Psoas muscle (tissue), 8 donors: ENCODE results near the gene XPA. TPM values are rescaled to one million over a fixed set of nuclear protein-coding genes. Genes with fewer than 3 reads are reported as not detected.
A peak's percentile ranks its signal among the peaks of the same experiment; 100 is the strongest.

ENCODE experiments used
- ATAC-seq, 4 donors: fragments of 200-7000 bp; cut with Tn5 transposase; one replicate each; pipeline ENCODE4 v1.9.1; 2020; ENCODE audit warnings: moderate library complexity in 3 of 4, mild to moderate bottlenecking in 2 of 4
- DNase-seq, 2 donors: peaks; one replicate each; pipeline ENCODE4 v3.0.0-alpha.2; 2020
- H3K27ac ChIP-seq: fragments of 200-600 bp; one replicate; pipeline ENCODE4 v1.8.0; 2022
- H3K27me3 ChIP-seq, 3 donors: fragments of 200-600 bp in 1 of 3; one replicate each; pipeline versions ENCODE4 v1.6.1 to v1.8.0; 2013 to 2022; ENCODE audit warnings: low read length in 2 of 3, mild to moderate bottlenecking in 2 of 3, moderate library complexity in 1 of 3; ENCODE audit not compliant: insufficient read depth in 3 of 3
- H3K36me3 ChIP-seq, 2 donors: fragments of 200-600 bp in 1 of 2; one replicate each; pipeline versions ENCODE4 v1.6.1 to v1.8.0; 2013 to 2022; ENCODE audit warnings: low read depth in 1 of 2, mild to moderate bottlenecking in 1 of 2, moderate library complexity in 1 of 2; ENCODE audit not compliant: insufficient read depth in 1 of 2
- H3K4me1 ChIP-seq: fragments of 200-600 bp; one replicate; pipeline ENCODE4 v1.8.0; 2022
- H3K4me3 ChIP-seq: fragments of 200-600 bp; one replicate; pipeline ENCODE4 v1.8.0; 2022; ENCODE audit warnings: mild to moderate bottlenecking
- H3K9me3 ChIP-seq: fragments of 200-600 bp; one replicate; pipeline ENCODE4 v1.8.0; 2022
- WGBS, 3 donors: extraction: QIAGEN DNeasy Blood & Tissue Kit; methylation state at CpG; one replicate each; pipeline versions ENCODE4 v1.1.6 to v1.1.7; 2013; 5-methylcytosine and 5-hydroxymethylcytosine counted together
- intact Hi-C, 2 donors: fragments of 100-400 bp; cut with DNase I; formaldehyde crosslinking; loops; one replicate each; pipeline versions ENCODE4 v1.11.0 to v1.14.2; 2022
- polyA plus RNA-seq, 3 donors: library from polyadenylated mRNA; stranded (reverse); fragments of 200-250 nt; gene quantifications; one replicate each; pipeline ENCODE4 v1.2.3, GENCODE V29; 2013
- total RNA-seq, 4 donors: library from RNA; stranded (reverse); fragmentation: NEBNext Ultra II Directional in 2 of 4; extraction: Animal tissue kit (Norgen Biotek cat#: 25700) in 2 of 4; gene quantifications; one replicate each; pipeline versions ENCODE4 v1.2.1 to v1.2.4, GENCODE V29; 2021 to 2023
- TF ChIP-seq, protein P1 (sequence below): fragments of 200-600 bp; IDR thresholded peaks from one replicate; pipeline ENCODE4 v1.8.0; 2022; ENCODE audit warnings: antibody characterized with exemption
- donor health status: healthy with polysubstance abuse.
- donor health status: DM: no; HTN: no; CAD: no; lungs with moderate emphysema.
- donor health status: Bipolar disorder and iron deficiency.
- donor health status: healthy.
- donor health status: DM: yes; HTN: yes; CAD: no.
- donor health status: DM: no; HTN: no; CAD: no.
- donor health status: DM: no; HTN: no; CAD: no.
- donor health status: DM: yes; HTN: yes; CAD: no.

Gene XPA
- total and polyA plus RNA-seq, 7 donors, result 5.2 to 17.6 (median 10.5) TPM

DNA sequence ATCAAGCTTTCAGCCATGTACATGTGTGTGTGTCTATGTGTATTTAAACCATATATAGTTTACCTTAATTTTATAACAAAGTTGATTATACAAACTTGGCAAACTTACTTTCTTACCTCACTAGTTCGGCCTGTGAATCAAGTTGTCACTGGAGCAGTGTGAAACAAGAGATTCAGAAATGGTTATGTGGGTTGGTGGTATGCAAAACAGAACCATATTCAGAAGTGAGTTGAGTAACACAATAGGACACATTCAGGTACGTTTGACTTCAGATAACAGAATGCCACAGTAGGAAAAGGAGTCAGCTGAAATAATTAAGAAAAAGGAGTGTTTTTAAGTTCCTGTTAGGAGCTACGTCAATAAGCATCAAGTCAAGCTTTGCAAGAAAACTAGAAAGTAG, 21.5 kb downstream of the XPA start:
- no peak overlapping the region for H3K4me3 ChIP-seq
- intact Hi-C loops, result no loop called here
- H3K9me3 ChIP-seq, result no peaks in the 10 kb centered on the region
- TF ChIP-seq, protein P1, sequence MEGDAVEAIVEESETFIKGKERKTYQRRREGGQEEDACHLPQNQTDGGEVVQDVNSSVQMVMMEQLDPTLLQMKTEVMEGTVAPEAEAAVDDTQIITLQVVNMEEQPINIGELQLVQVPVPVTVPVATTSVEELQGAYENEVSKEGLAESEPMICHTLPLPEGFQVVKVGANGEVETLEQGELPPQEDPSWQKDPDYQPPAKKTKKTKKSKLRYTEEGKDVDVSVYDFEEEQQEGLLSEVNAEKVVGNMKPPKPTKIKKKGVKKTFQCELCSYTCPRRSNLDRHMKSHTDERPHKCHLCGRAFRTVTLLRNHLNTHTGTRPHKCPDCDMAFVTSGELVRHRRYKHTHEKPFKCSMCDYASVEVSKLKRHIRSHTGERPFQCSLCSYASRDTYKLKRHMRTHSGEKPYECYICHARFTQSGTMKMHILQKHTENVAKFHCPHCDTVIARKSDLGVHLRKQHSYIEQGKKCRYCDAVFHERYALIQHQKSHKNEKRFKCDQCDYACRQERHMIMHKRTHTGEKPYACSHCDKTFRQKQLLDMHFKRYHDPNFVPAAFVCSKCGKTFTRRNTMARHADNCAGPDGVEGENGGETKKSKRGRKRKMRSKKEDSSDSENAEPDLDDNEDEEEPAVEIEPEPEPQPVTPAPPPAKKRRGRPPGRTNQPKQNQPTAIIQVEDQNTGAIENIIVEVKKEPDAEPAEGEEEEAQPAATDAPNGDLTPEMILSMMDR, result no peak
- no peak for DNase-seq
- H3K27ac ChIP-seq, result peak overlapping the region; percentile 5
- WGBS, 3 donors, result 72 to 81% (median 76%) methylated on average over 3 of the region's 3 CpGs
- no peaks in the 10 kb centered on the region for H3K4me1 ChIP-seq
- H3K27me3 ChIP-seq, result no peaks in the 10 kb centered on the region
- ATAC-seq, result no peak
- H3K36me3 ChIP-seq, result peaks cover 17 to 100% of the 10 kb centered on the region in 2 donors

DNA sequence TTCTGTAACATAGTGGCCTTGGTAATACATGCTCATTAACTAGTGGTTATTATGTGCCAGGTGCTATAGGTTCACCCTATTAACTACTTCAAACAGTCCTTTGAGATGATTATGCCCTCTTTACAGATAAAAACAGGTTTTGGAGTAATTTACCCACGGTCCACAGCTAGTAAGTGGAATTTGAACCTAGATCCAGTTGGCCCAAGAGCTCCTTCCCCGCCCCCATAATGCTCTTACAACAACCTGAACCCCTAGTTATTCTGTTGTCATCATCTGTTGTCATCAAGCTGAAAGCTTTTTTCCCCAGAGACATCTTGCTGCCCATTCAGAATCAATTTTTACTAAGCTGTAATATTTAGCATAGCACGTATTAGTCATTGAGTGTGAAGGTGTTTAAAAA, 23.2 kb downstream of the XPA start:
- H3K27me3 ChIP-seq, result no peaks in the 10 kb centered on the region
- intact Hi-C loops, result no loop called here
- H3K36me3 ChIP-seq, result peaks cover 18 to 100% of the 10 kb centered on the region in 2 donors
- H3K27ac ChIP-seq, result no peak overlapping the region
- no peak for ATAC-seq
- TF ChIP-seq, protein P1, result no peak
- DNase-seq, result no peak
- 90 to 95% (median 90%) methylated on average over 3 of the region's 3 CpGs for WGBS, 3 donors
- H3K4me3 ChIP-seq, result no peak overlapping the region
- no peaks in the 10 kb centered on the region for H3K4me1 ChIP-seq
- no peaks in the 10 kb centered on the region for H3K9me3 ChIP-seq

DNA sequence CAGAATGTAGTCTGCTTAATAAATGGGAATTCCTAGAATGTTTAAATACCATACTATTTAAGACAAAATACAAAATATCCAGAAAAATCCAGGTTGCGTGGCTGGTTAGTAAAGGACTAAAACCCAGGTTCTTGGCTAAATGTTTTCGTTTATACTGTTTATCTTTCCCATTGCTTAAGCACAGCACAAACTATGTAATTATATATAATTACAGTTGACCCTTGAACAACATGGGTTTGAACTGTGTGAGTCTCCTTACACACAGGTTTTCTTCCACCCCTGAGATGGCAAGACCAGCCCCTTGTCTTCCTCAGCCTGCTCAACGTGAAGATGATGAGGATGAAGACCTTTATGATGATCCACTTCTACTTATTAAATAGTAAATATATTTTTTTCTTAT, 24.7 kb downstream of the XPA start:
- intact Hi-C loops, result no loop called here
- H3K36me3 ChIP-seq, result peaks cover 30 to 100% of the 10 kb centered on the region in 2 donors
- ATAC-seq (no peak), DNase-seq (no peak)
- TF ChIP-seq, protein P1, result no peak
- WGBS, 3 donors, result 93 to 95% (median 95%) methylated on average over 3 of the region's 3 CpGs
- no peak overlapping the region for H3K4me3 ChIP-seq
- H3K4me1 ChIP-seq, result no peaks in the 10 kb centered on the region
- H3K9me3 ChIP-seq, result no peaks in the 10 kb centered on the region
- no peaks in the 10 kb centered on the region for H3K27me3 ChIP-seq
- no peak overlapping the region for H3K27ac ChIP-seq

DNA sequence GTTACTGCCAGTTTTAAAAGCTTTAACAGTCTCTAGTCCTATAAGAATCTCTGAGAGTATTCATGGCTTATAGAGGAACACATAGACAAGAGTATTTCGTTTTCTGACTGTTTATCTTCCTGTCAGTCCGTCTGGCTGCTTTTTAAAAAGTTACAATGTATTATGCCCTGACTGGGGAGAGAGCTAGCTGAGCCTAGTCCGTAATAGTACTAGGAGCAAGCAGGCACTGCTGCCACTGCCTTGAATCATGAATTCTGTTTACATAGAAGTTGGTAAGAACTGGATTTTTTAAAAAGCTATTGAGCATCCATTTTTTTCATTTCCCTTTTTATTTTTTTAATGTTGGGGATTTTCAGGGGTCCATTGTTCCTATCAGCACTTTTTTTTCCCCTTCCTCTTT, 26.6 kb downstream of the XPA start:
- H3K36me3 ChIP-seq, result peaks cover 32 to 100% of the 10 kb centered on the region in 2 donors
- WGBS, 3 donors, result 82 to 88% (median 84%) methylated on average over 3 of the region's 3 CpGs
- intact Hi-C loops, result no loop called here
- DNase-seq (no peak), ATAC-seq (no peak)
- TF ChIP-seq, protein P1, result no peak
- H3K4me3 ChIP-seq, result no peak overlapping the region
- no peak overlapping the region for H3K27ac ChIP-seq
- no peaks in the 10 kb centered on the region for H3K4me1 ChIP-seq
- no peaks in the 10 kb centered on the region for H3K9me3 ChIP-seq
- no peaks in the 10 kb centered on the region for H3K27me3 ChIP-seq

DNA sequence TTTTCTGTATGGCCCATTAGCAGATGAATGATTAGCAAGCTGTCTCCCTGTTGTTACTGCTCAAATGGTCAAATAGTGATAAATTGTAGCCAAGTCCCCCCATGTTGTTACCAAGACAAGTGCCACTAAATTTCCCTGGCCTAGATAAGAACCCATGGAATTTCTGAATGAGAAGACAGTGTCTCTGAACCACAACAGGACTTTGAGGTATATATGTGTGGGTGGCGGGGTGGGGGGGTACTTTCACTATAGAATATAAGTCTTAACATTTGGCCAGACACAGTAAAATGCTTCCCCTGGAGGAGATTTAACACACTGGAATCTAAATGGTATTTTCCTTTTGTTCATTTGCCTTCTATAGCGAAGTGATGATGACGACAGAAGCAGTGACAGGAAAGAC, 28.7 kb downstream of the XPA start:
- 95 to 98% (median 96%) methylated on average over 3 of the region's 3 CpGs for WGBS, 3 donors
- Histone ChIP-seq H3K36me3 (peaks cover 29 to 100% of the 10 kb centered on the region in 2 donors), H3K27me3 (no peaks in the 10 kb centered on the region), H3K4me1 (no peaks in the 10 kb centered on the region), H3K4me3 (no peak overlapping the region), H3K27ac (no peak overlapping the region), H3K9me3 (no peaks in the 10 kb centered on the region)
- ATAC-seq (no peak), DNase-seq (no peak)
- intact Hi-C loops, result no loop called here
- TF ChIP-seq, protein P1, result no peak
